ENCODE data around the gene PLXNB2.
A peak's percentile ranks its signal among the peaks of the same experiment; 100 is the strongest.

PLXNB2 gene

DNA sequence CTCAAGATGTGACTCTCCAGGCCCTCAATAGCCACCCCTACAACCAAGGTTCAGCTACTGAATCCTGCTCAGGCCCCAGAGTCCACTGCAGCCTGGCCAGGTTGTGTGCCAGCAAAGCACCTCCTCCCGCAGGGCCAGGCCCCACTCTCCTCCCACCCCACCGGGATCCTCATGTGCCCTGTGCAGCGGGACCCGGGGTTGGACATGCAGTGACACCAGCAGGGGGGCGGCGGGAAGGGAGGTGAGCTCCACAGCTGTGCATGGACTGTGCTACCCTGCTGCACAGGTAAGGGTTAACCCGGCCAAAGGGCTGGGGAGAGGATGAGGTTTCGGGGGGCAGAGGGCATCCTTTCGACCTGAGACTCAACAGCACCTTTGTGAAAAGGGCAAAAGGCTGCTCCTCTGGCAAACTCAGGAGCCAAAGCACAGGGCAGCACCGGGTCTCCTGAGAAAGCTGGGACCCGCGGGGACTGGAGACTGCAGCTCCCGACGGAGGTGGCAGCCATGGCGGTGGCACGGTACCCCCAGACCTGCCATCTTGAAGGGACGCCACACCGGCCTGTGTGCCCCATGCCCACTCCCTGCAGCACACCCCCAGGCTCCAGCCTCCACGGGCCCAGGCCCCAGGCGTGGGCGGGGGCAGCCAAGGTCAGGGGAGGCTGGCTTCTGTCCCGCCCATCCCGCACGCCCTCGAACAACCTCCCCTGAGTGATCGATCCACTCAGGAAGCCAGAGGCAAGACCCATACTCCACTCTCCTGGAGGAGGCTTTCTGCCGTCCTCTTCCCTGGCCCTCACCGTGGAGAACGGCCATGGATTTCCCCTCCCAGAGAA, 10.6 kb downstream of the PLXNB2 start:
- DNase-seq: no peak

- no peak for DNase-seq
Observed at GRCh38 chr22:50294319-50294656, 13.2 kb downstream of the PLXNB2 start.

DNA sequence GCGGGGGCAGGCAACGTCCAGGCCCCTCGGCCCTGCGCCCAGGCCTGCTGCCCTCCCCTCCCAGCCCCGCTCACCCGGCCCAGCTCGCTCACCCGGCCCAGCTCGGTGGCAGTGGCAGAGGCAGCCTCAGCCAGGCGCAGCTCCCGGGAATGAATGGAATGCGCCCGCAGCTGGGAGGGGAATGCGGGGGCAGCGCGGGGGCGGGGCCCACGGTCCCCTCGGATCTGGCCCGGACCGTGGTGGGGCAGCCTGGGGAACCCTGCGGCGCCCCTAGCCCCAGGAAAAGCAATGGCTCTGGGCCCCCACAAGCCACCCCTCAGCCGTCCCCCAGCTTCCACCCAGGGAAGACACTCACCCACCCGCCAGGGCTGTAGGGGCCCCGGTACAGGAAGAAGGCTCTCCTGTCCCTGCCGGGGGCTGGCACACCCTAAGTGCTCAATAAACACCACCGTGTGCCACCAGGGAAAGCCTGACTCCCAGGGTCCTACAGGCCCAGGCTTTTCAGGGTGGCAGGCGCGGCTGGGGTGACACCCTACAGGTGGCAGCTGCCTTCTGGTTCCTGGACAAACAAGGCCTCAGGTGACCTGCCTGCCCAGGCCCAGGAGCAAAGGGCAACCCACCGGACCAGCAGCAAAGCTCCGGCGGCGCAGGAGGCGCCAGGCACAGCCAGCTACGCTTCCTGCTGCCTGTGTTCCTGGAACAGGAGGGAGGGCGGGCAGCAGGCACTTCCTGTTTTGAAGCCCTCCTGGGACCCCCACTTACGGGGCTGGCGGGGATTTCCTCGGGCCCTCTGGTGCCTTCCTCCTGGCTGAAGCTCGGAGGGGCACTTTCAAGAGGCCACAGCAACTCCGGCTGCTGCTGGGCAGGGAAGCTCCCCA, 13.8 kb downstream of the PLXNB2 start:
- peak; percentile 80 for DNase-seq

GRCh38 chr22:50292643-50293440, 14.6 kb downstream of the PLXNB2 start:
- no peak for DNase-seq

DNA sequence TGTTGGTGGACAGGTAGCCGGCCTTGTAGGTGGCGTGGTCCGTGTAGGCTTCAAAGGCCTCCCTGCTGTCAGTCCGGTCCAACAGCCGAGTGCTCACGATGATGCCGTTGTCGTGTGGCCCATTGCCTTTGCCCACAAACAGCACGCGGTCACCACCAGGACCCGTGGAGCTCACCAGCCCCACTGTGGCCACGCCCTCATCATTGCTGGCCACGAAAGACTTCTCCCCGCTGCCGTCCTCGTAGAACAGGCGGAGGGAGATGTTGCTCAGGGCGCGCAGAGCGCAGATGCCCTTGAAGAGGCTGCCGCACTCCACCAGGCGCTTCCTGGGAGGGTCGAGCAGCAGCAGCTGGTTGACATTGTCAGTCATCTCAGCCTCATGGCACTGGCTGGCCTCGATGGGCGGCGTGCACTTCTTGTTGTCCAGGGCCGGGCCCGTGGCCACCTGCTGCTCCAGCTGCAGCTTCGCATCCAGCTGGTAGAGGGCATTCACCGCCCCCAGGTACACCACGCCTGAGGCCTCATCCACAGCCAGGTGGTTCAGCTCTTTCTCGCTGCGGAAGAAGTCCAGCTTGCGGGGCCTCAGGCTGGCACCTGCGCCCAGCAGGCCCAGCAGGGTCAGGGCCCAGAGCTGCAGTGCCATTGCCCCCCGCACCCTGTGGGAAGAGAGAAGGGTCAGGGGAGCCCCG, 17.4 kb downstream of the PLXNB2 start:
- DNase-seq: no peak

- no peak for DNase-seq
Observed at GRCh38 chr22:50289151-50289941, 18.1 kb downstream of the PLXNB2 start.

- no peak for DNase-seq
Observed at GRCh38 chr22:50287731-50288130, 19.7 kb downstream of the PLXNB2 start.

DNA sequence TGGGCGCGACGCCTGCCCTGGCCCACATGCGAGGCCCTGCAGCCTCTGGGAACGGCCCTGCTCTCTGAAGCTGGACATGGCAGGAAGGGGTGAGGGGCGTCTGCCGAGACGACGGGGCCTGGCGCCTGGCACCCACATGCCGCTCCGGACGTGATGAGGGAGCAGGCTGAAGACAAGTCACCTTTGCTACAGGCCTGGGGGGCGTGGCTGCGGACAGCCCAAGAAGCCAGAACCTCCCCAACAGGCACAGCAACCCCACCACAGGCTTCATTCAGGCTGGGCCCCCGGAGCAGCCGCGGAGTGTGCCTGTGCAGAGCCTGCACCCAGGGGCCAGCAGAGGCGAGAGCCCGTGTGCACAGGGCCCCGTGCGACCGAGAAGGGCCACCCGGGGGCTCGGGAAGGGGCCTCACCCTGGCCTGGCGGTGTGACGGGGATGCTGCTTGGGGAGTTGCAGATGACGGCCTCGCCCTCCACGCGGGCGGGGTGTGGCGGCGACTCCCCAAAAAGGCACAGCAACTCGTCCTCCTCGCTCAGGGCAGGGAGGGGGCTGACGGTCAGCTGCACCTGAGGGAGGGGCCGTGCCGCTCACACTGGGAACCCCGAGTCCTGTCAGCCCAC, 20.6 kb downstream of the PLXNB2 start:
- DNase-seq: no peak

DNA sequence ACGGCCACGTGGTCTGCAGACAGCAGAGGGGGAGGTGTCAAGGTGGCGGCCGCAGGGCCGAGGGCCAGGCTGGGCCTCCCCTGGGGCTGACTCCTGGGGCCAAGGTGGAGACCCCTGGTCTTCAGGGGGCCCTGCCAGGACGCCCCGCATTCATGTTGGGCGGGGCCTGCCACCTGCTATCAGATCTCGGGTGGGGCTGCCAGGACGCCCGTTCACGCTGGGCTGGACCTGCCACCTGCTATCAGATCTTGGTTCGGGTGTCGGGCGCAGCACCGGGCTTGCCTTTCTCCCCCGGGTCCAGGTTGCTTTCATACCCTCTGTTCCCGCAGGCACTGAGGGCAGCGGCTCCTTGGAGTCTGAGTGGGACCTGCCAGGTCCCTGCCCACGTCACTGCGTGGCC, 21.2 kb downstream of the PLXNB2 start:
- DNase-seq: no peak

DNA sequence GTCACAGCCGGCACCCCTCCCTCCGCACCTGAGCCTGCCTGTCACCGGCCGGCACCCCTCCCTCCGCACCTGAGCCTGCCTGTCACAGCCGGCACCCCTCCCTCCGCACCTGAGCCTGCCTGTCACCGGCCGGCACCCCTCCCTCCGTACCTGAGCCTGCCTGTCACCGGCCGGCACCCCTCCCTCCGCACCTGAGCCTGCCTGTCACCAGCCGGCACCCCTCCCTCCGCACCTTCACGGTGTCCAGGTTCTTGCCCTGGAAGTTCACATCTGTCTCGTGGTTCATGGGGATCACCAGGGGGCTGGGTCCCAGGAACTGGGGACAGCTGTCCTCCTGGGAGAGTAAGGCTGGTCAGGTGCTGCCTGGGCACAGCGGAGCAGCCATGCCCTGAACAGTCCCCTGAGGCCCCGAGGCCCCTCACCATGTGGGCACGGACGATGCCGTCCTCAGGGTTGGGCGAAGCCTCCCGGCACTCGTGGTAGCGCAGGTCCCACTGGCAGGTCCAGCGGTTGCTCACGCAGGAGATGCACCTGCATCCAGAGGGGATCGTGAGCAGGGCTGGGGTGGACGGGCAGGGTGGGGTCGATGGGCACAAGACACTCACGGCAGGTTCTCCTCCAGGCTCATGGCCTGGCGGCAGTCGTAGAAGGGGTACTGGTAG, 21.7 kb downstream of the PLXNB2 start:
- DNase-seq: no peak

DNA sequence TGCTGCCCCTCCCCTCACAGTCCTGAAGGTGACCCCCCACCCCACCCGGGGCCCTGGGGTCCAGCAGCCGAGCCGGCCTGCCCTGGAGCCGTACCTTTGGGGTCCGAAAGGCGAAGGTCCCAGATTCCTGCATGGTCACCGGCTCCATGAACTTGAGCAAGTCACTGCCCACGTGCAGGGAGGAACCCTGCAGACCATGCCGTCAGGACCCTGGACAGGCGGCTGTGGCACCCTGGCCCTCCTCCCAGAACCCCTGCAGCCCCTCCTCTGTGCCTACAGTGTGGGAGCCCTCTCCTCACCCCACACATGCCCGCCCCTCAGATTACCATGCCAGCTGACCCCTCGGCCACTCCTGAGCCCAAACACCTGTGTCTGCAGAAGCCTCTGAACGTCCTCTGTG, 23.0 kb downstream of the PLXNB2 start:
- DNase-seq: no peak

DNA sequence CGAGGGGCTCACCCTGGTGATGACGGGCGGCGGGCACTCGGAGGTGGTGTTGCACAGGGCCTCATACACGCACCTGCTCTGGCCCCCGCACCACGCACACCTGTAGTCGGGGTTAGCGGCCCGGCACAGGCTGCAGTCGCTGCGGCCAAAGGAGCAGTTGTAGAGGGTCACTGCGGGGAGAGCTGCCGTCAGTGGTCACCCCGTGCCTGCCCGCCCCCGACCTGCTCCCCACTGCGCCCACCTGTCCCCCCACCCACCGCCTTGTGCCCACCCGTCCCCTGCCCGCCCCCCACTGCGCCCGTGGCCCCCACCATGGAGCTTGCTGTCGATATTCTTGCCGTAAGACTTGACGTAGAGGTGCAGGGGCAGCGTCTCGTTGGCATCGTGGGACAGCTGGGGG, 23.6 kb downstream of the PLXNB2 start:
- DNase-seq: no peak

DNA sequence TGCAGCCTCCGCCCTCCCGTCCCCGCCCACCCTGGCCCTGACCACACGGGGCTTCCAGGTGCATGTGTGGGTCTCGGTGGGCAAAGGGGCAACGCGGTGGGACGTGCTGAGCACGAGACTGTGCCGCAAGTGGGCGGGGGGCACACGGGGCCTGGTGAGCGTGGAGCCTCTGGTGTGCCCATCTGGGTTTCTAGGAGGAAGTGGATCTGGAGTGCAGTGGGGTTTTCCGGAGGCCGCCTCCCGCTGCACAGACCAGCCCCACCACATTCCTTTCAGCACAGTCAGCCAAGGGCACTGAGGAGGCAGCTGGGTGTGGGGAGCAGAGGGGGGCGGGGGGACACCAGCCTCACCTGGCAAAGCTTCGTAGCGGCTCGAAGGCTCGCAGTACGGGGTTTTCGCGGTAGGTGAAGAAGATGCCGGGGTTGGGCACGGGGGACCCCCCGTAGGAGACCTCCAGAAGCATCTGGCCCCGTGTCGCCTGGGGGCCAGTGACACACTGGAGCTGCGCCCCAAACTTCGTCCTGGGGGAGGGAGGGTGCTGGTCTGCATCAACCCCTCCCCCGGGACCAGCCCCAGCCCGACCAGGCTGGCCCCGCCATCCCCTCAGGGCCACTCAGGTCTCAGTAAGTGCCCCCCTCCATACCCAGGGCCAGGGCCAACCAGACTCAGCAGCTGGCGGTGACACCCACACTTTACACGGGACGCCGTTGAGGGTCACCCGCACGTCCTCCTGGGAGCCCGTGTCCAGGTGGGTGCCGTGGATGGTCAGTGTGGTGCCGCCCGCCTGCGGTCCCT, 24.9 kb downstream of the PLXNB2 start:
- DNase-seq: peak; percentile 67

- no peak for DNase-seq
Observed at GRCh38 chr22:50281957-50282356, 25.5 kb downstream of the PLXNB2 start.

GRCh38 chr22:50281384-50281760, 26.1 kb downstream of the PLXNB2 start:
- no peak for DNase-seq

- DNase-seq: no peak
Observed at GRCh38 chr22:50280708-50281383, 26.6 kb downstream of the PLXNB2 start.

DNA sequence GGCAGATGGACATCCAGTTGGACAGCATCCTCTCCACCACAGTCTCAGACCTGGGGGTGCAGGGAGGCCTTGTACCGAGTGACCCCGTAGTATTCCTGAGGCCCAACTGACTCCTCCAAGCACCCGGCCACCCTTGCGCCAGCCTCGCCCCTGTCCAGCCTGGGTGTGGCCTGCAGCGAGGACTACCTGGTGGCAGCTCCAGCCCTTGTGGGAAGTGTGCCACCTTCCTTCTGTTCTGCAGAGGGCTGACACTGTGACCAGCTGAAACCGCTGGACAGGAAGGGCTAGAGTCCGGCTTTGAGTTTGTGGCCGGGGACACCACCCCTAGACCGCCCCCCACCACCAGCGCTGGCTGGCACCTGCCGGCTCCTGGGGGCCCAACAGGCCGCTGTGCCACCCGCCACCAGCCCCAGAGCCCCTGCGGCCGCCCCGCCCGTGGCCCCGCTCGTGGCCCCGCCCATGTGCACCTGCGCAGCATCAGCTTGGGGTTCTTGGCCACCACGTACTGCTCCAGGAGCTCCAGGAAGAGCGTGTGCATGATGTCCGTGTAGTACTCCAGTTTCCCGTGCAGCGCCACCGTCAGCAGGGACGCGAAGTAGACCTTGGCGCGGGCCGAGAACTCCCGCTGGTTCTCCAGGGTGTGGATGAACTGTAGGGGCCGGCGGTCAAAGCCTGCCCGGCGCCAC, 27.3 kb downstream of the PLXNB2 start:
- DNase-seq: no peak

GRCh38 chr22:50278956-50279619, 28.4 kb downstream of the PLXNB2 start:
- no peak for DNase-seq
